AG04449 (cell line): ENCODE data around the gene AAGAB.

ENCODE experiments used
- CTCF ChIA-PET: fragments of 350-600 bp; formaldehyde crosslinking; extraction: SDS; loops from one replicate; lab custom pipeline; 2021; ENCODE audit warnings: antibody characterized with exemption; lab: Yijun Ruan, JAX
- POLR2A ChIA-PET: fragments of 400-600, 350-600 bp; formaldehyde crosslinking; extraction: SDS; loops from one replicate; lab custom pipeline; 2020; ENCODE audit warnings: antibody characterized with exemption, inconsistent platforms; lab: Yijun Ruan, JAX
- DNase-seq: peaks from one replicate; pipeline ENCODE4 v3.0.0-alpha.2; 2010; ENCODE audit warnings: low read depth, low spot score
- H3K4me3 ChIP-seq: 2 replicates; pipeline ENCODE4 v1.5.1; 2011; ENCODE audit warnings: low read depth, mild to moderate bottlenecking, control low read depth, low read length
- TF ChIP-seq, protein P1 (sequence below): IDR thresholded peaks from one replicate; pipeline ENCODE4 v1.5.1; 2011; ENCODE audit warnings: mild to moderate bottlenecking, moderate library complexity, low read length, control low read depth, inconsistent platforms; ENCODE audit not compliant: insufficient read depth; ENCODE audit errors: missing control alignments

Gene AAGAB

GRCh38 chr15:67198157-67198754, 56.2 kb downstream of the AAGAB start:
- H3K4me3 ChIP-seq, result no peak overlapping the region
- TF ChIP-seq, protein P1, sequence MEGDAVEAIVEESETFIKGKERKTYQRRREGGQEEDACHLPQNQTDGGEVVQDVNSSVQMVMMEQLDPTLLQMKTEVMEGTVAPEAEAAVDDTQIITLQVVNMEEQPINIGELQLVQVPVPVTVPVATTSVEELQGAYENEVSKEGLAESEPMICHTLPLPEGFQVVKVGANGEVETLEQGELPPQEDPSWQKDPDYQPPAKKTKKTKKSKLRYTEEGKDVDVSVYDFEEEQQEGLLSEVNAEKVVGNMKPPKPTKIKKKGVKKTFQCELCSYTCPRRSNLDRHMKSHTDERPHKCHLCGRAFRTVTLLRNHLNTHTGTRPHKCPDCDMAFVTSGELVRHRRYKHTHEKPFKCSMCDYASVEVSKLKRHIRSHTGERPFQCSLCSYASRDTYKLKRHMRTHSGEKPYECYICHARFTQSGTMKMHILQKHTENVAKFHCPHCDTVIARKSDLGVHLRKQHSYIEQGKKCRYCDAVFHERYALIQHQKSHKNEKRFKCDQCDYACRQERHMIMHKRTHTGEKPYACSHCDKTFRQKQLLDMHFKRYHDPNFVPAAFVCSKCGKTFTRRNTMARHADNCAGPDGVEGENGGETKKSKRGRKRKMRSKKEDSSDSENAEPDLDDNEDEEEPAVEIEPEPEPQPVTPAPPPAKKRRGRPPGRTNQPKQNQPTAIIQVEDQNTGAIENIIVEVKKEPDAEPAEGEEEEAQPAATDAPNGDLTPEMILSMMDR, result no peak
- no peak for DNase-seq
- CTCF ChIA-PET, result interaction anchor here (0.9 to 1.2 kb wide), 2 partner anchors 106 to 252 kb away, joined by 4 read pairs; no protein-coding TSS in a partner anchor
- POLR2A ChIA-PET, result interaction anchor here (0.6 kb wide), 1 partner anchor 155 kb away, joined by 3 read pairs; no protein-coding TSS in a partner anchor

GRCh38 chr15:67197364-67197695, 57.1 kb downstream of the AAGAB start:
- H3K4me3 ChIP-seq, result no peak overlapping the region
- CTCF ChIA-PET, result no interaction called here
- no peak for DNase-seq
- POLR2A ChIA-PET, result no interaction called here
- TF ChIP-seq, protein P1, result no peak

GRCh38 chr15:67196672-67197363, 57.6 kb downstream of the AAGAB start:
- ChIA-PET CTCF (no interaction called here), POLR2A (no interaction called here)
- H3K4me3 ChIP-seq, result no peak overlapping the region
- TF ChIP-seq, protein P1, result no peak
- peak; percentile 80 for DNase-seq

DNA sequence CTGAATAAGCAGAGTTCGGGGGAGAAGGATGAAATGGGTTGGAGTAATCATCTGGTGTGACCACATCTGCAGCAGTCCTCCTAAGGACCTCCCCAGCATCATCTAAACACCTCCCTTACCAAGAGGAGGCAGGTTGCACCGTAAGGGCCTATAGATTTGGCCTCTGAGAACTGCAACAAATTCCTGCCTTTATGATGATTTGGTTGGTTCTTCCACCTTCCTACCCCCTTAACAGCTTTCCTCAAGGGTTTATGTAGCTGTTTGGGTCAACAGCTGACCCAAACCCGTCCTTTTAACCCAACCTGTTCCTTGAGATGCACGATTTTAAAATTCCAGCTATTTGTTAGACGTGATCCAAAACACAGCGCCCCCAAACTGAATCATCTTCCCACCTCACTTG, 58.2 kb downstream of the AAGAB start:
- ChIA-PET POLR2A (no interaction called here), CTCF (no interaction called here)
- TF ChIP-seq, protein P1, result no peak

GRCh38 chr15:67195305-67195704, 59.2 kb downstream of the AAGAB start:
- H3K4me3 ChIP-seq, result no peak overlapping the region
- CTCF ChIA-PET, result no interaction called here
- POLR2A ChIA-PET, result no interaction called here
- TF ChIP-seq, protein P1, result no peak
- no peak for DNase-seq

More for the DNA sequence above, 58.2 kb downstream of the AAGAB start:
- H3K4me3 ChIP-seq, result no peak overlapping the region
- DNase-seq, result no peak
